ENCODE measurements around the gene PLAU. TPM values are rescaled to one million over a fixed set of nuclear protein-coding genes. Genes with fewer than 3 reads are reported as not detected.

Gene PLAU
- total and polyA plus RNA-seq, 9 of the 15 experiments (the other 6 are each of a cell fraction or from before 2014, with no cell fraction given): 2.1 to 16.9 (median 3.3) TPM

DNA sequence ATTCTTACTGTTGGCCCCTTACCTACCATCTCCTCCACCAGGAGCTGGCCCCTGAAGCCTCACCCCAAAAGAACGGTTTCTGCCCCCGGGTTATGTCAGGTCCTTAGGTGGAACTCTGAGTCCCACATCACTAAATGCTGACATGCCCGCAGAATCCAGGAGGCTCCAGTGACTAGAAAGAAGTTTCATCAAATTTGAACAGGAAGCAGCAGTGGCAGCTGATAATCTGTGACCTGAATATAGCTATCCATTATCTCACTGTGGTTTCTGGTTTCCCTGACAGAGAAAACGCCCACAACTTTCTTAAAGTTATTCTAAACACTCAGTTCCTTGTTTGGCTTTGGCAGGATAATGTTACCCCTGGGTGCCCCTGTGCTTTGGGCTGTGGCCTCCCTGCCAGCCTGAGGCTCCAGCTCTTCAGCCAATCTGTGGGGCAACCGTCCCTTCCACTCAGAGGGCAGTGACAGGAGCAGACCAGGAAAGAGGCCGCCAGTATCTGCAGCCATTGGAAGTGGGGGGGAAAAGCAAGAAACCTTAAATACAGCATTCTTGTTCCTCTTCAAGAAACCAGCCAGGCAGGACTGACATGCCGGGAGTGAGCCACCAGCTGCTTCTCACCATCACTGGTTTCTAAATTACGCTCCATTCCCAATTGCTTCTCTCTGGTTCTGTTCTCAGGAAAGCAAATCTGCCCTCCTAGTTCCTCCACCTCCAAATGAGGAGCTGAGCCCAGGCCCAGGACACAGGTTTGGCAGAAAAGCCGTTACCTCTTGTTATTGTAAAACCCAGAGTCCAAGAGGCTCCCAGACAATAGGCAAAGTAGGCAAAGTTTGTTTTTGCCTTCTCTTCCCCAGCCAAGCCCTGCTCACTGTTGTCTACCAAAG lies 45.8 kb downstream of the PLAU start (continued):
- TF ChIP-seq, protein P1, sequence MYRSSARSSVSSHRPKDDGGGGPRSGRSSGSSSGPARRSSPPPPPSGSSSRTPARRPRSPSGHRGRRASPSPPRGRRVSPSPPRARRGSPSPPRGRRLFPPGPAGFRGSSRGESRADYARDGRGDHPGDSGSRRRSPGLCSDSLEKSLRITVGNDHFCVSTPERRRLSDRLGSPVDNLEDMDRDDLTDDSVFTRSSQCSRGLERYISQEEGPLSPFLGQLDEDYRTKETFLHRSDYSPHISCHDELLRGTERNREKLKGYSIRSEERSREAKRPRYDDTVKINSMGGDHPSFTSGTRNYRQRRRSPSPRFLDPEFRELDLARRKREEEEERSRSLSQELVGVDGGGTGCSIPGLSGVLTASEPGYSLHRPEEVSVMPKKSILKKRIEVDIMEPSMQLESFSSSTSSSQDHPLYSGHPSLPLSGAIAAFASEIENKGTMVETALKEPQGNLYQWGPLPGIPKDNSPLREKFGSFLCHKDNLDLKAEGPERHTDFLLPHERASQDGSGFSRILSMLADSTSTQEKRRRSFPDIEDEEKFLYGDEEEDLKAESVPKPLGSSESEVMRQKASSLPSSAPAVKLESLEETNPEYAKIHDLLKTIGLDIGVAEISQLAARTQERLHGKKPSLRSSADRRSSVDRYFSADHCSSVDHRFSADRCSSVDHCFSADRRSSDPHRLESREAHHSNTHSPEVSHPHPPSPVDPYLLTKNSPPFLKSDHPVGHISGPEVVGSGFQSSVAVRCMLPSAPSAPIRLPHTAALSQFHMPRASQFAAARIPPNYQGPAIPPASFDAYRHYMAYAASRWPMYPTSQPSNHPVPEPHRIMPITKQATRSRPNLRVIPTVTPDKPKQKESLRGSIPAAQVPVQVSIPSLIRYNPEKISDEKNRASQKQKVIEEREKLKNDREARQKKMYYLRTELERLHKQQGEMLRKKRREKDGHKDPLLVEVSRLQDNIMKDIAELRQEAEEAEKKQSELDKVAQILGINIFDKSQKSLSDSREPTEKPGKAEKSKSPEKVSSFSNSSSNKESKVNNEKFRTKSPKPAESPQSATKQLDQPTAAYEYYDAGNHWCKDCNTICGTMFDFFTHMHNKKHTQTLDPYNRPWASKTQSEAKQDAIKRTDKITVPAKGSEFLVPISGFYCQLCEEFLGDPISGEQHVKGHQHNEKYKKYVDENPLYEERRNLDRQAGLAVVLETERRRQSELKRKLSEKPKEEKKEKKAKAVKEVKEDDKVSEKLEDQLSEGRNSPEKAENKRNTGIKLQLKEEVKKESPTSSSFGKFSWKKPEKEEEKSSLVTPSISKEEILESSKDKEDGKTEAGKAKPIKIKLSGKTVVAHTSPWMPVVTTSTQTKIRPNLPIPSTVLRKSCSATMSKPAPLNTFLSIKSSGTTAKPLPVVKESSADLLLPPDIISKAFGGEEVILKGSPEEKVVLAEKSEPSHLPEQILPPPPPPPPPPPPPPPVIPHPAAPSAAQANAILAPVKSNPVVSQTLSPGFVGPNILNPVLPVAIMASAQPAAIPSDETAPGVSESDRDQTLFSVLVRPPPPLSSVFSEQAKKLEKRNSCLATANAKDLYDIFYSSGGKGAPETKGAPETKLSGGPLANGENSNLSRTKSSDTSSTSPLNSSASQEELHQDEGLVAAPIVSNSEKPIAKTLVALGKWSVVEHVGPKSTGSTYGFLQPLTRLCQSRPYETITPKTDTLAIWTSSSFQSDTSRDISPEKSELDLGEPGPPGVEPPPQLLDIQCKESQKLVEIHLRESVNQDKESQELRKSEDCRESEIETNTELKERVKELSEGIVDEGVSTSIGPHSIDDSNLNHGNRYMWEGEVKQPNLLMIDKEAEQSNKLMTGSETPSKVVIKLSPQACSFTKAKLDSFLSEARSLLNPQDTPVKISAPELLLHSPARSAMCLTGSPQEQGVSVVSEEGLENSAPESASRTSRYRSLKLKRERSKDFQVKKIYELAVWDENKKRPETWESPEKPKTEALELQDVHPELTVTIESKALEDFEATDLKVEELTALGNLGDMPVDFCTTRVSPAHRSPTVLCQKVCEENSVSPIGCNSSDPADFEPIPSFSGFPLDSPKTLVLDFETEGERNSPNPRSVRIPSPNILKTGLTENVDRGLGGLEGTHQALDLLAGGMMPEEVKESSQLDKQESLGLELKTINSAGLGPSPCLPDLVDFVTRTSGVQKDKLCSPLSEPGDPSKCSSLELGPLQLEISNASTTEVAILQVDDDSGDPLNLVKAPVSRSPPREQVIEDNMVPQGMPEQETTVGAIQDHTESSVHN (IDR thresholded peaks at IDR 0.05; ENCODE audit: borderline replicate concordance in 1 of 2, low read depth in 1 of 2): 0 out of 4 replicates have a peak, but pooled peaks of 1 of the 2 experiments have one; percentile 37
- TF ChIP-seq ETV5 (CRISPR knock-in tag; IDR thresholded peaks at IDR 0.05; ENCODE audit: low read depth): peak; percentile 92
- TF ChIP-seq, protein P2, sequence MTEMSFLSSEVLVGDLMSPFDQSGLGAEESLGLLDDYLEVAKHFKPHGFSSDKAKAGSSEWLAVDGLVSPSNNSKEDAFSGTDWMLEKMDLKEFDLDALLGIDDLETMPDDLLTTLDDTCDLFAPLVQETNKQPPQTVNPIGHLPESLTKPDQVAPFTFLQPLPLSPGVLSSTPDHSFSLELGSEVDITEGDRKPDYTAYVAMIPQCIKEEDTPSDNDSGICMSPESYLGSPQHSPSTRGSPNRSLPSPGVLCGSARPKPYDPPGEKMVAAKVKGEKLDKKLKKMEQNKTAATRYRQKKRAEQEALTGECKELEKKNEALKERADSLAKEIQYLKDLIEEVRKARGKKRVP (CRISPR knock-in tag; IDR thresholded peaks at IDR 0.05): no peak; the same call in 1 of the 2 replicates
- TF ChIP-seq CCNT2 (IDR thresholded peaks at IDR 0.05; ENCODE audit: borderline replicate concordance, extremely low read depth, insufficient read length, low read depth, low read length): peak; percentile 70
- no peak for TF ChIP-seq MCM7 (IDR thresholded peaks at IDR 0.05)
- TF ChIP-seq, protein P3, sequence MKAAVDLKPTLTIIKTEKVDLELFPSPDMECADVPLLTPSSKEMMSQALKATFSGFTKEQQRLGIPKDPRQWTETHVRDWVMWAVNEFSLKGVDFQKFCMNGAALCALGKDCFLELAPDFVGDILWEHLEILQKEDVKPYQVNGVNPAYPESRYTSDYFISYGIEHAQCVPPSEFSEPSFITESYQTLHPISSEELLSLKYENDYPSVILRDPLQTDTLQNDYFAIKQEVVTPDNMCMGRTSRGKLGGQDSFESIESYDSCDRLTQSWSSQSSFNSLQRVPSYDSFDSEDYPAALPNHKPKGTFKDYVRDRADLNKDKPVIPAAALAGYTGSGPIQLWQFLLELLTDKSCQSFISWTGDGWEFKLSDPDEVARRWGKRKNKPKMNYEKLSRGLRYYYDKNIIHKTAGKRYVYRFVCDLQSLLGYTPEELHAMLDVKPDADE (conservative IDR thresholded peaks at IDR 0.05; ENCODE audit: control insufficient read depth, low read depth, low read length): no peak
- no peak for TF ChIP-seq ZNF79 (CRISPR knock-in tag; IDR thresholded peaks at IDR 0.05; ENCODE audit: low read depth)
- TF ChIP-seq KLF13 (tag; IDR thresholded peaks at IDR 0.05; ENCODE audit: borderline replicate concordance, low read depth): peak; percentile 51; the same call in 1 of the 2 replicates
- TF ChIP-seq, protein P4, sequence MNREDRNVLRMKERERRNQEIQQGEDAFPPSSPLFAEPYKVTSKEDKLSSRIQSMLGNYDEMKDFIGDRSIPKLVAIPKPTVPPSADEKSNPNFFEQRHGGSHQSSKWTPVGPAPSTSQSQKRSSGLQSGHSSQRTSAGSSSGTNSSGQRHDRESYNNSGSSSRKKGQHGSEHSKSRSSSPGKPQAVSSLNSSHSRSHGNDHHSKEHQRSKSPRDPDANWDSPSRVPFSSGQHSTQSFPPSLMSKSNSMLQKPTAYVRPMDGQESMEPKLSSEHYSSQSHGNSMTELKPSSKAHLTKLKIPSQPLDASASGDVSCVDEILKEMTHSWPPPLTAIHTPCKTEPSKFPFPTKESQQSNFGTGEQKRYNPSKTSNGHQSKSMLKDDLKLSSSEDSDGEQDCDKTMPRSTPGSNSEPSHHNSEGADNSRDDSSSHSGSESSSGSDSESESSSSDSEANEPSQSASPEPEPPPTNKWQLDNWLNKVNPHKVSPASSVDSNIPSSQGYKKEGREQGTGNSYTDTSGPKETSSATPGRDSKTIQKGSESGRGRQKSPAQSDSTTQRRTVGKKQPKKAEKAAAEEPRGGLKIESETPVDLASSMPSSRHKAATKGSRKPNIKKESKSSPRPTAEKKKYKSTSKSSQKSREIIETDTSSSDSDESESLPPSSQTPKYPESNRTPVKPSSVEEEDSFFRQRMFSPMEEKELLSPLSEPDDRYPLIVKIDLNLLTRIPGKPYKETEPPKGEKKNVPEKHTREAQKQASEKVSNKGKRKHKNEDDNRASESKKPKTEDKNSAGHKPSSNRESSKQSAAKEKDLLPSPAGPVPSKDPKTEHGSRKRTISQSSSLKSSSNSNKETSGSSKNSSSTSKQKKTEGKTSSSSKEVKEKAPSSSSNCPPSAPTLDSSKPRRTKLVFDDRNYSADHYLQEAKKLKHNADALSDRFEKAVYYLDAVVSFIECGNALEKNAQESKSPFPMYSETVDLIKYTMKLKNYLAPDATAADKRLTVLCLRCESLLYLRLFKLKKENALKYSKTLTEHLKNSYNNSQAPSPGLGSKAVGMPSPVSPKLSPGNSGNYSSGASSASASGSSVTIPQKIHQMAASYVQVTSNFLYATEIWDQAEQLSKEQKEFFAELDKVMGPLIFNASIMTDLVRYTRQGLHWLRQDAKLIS (CRISPR knock-in tag; IDR thresholded peaks at IDR 0.05): 0 out of 2 replicates have a peak, but pooled peaks have one; percentile 50
- TF ChIP-seq CBX2 (IDR thresholded peaks at IDR 0.05; ENCODE audit: insufficient read depth, low read length, poor library complexity, severe bottlenecking): no peak

Data from K562 (cell line).